Epithelial cell of esophagus (primary cell): ENCODE results near the gene PRB2.
"Not testable (repeated sequence)": the region's sequence is repeated elsewhere in the genome, so short reads cannot be mapped to it uniquely, and the experiment has no call there.

ENCODE experiments used
- DNase-seq: peaks from one replicate; pipeline ENCODE4 v3.0.0; 2010; ENCODE audit warnings: low read depth
- H3K4me3 ChIP-seq: 2 replicates; pipeline ENCODE4 v1.5.1; 2011; ENCODE audit warnings: mild to moderate bottlenecking, low read length, control low read depth
- CTCF ChIP-seq: IDR thresholded peaks from 2 replicates; pipeline ENCODE4 v1.5.1; 2011; ENCODE audit warnings: low read depth, mild to moderate bottlenecking, low read length, control low read depth, inconsistent platforms; ENCODE audit not compliant: insufficient read depth; ENCODE audit errors: missing control alignments

The PRB2 gene

GRCh38 chr12:11361151-11361550 is 34.2 kb downstream of the PRB2 start:
- H3K4me3 ChIP-seq: no peak overlapping the region
- DNase-seq: no peak
- TF ChIP-seq CTCF: no peak

DNA sequence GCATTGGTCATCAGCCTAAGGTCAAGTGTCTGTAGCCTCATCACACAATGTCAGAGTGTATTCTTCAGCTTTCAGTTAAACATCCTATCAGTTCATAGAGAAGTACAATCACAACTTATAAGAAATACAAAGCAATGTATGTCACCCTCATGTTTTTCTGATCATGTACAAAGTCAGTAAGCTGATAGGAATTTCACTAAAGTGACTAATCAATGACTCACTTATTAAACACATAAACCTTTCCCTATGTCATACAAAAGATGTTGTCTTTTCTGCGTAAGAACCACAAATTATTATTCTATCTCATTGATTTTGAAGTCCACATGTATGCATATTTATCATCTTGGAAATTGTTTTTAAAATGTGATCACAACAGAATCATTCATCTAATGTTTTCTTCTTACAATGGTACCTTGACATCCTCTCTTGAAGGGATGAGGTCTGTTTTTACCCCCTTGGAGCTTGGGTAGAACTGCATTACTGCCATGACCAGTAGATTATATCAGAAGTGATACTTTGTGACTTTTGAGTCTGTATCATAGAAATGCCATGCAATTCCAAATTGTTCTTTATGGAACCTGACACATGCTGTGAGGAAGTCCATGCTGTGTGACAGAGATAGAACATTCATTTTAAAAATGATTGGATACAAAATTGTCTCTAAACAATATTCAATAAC is 35.0 kb downstream of the PRB2 start:
- H3K4me3 ChIP-seq: not testable (repeated sequence)
- DNase-seq: peak; percentile 87

GRCh38 chr12:11351736-11352135 is 43.6 kb downstream of the PRB2 start:
- DNase-seq, H3K4me3 ChIP-seq: not testable (repeated sequence)

- TF ChIP-seq CTCF: no peak
- DNase-seq: no peak
- no peak overlapping the region for H3K4me3 ChIP-seq
These were observed 46.9 kb downstream of the PRB2 start for GRCh38 chr12:11348439-11348838.

- DNase-seq: no peak
- peak; percentile 34 for TF ChIP-seq CTCF
These were observed 47.6 kb downstream of the PRB2 start for GRCh38 chr12:11347810-11348209.

DNA sequence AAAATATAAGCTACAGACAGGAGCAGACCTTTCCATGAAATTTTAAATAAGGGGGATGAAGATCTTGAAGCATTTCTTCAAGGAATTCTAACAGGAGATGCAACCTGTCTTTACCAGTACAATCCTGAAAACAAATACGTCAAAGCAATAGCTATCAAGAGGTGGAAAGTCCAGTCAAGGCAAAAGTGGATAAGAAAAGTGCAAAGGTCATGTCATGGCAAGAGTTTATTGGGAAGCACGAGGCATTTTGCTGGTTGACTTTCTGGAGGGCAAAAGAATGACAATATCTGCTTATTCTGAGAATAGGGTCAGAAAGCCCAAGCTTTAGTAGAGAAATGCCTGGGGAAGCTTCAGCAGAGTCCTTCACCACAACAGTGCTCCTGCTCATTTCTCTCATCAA is 50.9 kb downstream of the PRB2 start:
- H3K4me3 ChIP-seq: no peak overlapping the region
- no peak for TF ChIP-seq CTCF
- no peak for DNase-seq

More at GRCh38 chr12:11347810-11348209, 47.6 kb downstream of the PRB2 start:
- H3K4me3 ChIP-seq: no peak overlapping the region
